ENCODE results near the gene SASH1. TPM values are rescaled to one million over a fixed set of nuclear protein-coding genes. Genes with fewer than 3 reads are reported as not detected.

The SASH1 gene
- total RNA-seq, 2 donors from 2014 or later = 0.49 to 0.52 TPM

- ATAC-seq (no peak), DNase-seq (ENCODE audit: low spot score in 2 of 2) (no peak)
- Mint-ChIP-seq H3K27ac (no peak overlapping the region), H3K9me3 (no peaks in the 10 kb centered on the region), H3K36me3 (no peaks in the 10 kb centered on the region)
Measured at GRCh38 chr6:148470606-148471465, 128.2 kb downstream of the SASH1 start.

GRCh38 chr6:148471624-148472159, 129.1 kb downstream of the SASH1 start:
- Mint-ChIP-seq H3K27ac (no peak overlapping the region), H3K9me3 (no peaks in the 10 kb centered on the region), H3K36me3 (no peaks in the 10 kb centered on the region)
- DNase-seq (ENCODE audit: low spot score in 2 of 2) (no peak), ATAC-seq (no peak)

DNA sequence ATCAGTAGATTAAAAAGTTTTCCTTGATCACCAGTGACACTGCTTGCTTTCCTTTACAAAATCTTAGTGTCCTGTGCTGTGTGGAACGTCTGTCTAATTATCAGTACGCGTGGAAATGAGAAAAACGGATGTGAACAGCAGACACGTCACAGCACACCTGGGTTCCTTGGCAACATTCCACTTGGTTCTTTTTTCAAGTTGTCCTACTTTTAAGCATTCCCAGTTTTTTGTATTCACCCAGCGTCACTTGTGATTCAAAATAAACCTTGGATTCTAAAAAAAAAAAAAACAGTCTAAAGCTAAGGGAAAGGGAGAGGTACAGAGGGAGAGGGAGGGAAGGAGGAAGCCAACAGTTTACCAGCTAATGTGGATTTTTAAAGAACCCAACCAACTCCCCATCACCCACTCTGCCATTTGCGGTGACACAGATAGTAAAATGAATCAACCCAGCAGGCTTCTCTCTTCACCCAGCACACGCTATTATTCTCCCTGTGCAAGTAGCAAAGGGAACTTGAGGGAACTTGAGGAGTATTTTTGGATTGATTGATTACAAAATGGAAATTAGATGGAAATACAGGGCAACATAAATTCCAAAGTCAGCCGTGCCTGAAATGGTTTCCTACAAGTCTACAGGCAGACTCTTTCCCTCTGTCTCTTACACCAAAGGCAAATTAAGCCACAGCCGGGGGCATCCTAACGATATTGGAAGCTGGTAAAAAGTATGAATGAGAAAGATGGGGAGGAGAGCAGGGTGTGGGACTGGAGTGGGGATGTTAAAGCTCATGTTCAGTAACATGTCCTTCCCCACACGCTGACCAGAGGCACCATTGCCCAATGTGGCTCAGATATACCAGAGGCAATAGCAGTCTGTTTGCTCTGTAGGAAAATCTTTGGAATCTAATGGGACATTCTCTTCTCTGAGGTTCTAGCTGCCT, 129.8 kb downstream of the SASH1 start:
- ATAC-seq = no peak
- Mint-ChIP-seq H3K36me3 (no peaks in the 10 kb centered on the region), H3K27ac (no peak overlapping the region), H3K9me3 (no peaks in the 10 kb centered on the region)
- DNase-seq (ENCODE audit: low spot score in 2 of 2) = no peak

DNA sequence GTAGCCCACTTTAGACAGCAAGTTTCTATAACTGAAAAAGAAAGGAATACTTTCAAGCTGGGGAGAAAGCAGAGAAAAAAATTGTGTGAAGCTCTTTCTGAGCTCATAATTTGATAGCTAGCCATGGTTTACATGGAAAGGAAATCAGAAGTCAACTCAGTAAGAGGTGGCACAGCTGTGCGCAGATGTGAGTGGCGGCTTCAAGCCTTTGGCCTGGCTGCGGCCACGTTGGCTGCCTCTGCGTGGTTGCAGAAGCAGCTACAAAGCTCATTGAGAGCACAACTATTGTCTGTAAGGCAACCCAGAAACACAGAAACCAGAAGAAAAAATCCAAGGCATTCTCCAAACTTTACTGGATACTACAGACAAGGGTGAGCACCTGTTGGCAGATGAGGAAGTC, 136.9 kb downstream of the SASH1 start:
- Mint-ChIP-seq H3K36me3 (no peaks in the 10 kb centered on the region), H3K27ac (no peak overlapping the region), H3K9me3 (no peaks in the 10 kb centered on the region)
- ATAC-seq = no peak
- no peak for DNase-seq (ENCODE audit: low spot score in 2 of 2)

DNA sequence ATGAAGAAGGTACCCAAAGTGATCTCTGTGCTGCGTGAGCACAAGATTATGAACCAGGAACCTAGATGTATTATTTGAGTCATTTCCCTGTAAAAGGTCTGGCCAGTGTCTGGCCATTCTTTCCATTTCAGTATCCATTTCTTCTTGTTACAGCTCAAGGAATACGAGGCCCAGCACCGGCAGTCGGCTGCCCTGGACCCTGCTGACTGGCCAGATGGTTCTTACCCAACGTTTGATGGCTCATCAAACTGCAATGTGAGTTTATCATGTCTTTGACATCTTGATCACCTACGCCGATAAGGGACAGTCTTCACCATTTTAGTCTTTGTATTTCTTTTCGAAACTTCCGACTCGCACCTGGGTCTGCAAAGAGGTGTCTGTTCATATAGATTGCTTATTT, 144.8 kb downstream of the SASH1 start:
- no peaks in the 10 kb centered on the region for H3K36me3 Mint-ChIP-seq
- ATAC-seq (no peak), DNase-seq (ENCODE audit: low spot score in 2 of 2) (no peak)
- no peaks in the 10 kb centered on the region for H3K9me3 Mint-ChIP-seq
- no peak overlapping the region for H3K27ac Mint-ChIP-seq

DNA sequence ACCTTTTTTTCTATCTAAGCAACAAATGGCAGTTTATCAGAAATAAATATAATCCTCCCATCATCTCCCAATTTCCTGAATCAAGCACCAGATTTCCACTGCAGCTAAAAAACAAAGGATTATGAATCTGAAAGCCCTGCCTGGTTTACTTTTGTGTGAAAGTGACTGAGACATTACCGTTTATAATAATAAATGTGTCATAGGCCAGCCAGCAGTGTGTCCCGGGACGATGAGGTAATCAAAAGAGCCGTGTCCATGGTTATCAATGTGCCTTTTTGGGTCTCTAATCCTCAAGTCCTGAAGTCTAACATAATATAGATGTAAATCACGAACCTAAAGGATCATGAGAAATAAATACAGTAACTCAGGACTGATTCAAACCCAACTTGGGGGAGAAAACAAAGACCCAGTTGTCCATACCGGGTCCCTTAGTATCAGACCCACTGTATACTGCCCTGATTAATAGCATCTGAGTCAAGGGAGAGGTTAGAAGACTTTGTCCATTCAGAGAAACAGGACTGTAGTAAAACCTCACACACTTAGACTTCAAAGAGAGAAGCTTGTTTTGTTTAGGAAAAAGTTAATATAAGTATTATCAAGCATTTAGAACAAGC, 149.1 kb downstream of the SASH1 start:
- no peak for DNase-seq (ENCODE audit: low spot score in 2 of 2)
- no peak for ATAC-seq
- Mint-ChIP-seq H3K36me3 (no peaks in the 10 kb centered on the region), H3K9me3 (no peaks in the 10 kb centered on the region), H3K27ac (no peak overlapping the region)

DNA sequence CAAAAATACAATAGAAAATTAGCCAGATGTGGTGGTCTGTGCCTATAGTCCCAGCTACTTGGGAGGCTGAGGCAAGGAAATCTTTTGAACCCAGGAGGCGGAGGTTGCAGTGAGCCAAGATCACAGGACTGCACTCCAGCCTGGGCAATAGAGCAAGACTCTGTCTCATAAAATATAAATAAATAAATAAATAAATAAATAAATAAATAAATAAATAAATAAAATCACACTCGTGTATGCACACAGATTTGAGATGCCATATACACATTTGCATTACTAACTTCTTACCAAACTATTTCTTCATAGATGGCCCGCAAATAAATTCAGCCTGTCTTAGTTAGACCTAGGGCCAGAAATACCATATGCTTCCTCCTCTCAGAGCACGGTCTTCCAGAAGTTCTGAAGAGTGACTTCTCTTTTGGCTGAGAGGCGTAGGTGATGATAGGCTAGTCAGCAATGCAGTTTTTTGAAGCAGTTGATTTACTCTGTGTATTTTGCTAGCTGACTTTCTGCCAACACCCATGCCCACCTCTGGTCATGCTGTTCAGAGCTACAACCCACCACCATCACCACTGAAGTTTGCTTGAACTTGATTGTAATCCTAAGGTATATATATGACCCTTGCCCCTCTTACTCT, 150.1 kb downstream of the SASH1 start:
- no peak overlapping the region for H3K27ac Mint-ChIP-seq
- ATAC-seq (no peak), DNase-seq (ENCODE audit: low spot score in 2 of 2) (no peak)
- H3K9me3 Mint-ChIP-seq = no peaks in the 10 kb centered on the region
- H3K36me3 Mint-ChIP-seq = no peaks in the 10 kb centered on the region

- ATAC-seq = no peak
- DNase-seq (ENCODE audit: low spot score in 2 of 2) = no peak
- no peak overlapping the region for H3K27ac Mint-ChIP-seq
- H3K36me3 Mint-ChIP-seq = no peaks in the 10 kb centered on the region
- no peaks in the 10 kb centered on the region for H3K9me3 Mint-ChIP-seq
Measured at GRCh38 chr6:148493424-148493823, 150.8 kb downstream of the SASH1 start.

- no peak overlapping the region for H3K27ac Mint-ChIP-seq
- no peaks in the 10 kb centered on the region for H3K9me3 Mint-ChIP-seq
- no peaks in the 10 kb centered on the region for H3K36me3 Mint-ChIP-seq
- DNase-seq (ENCODE audit: low spot score in 2 of 2) (no peak), ATAC-seq (no peak)
Measured at GRCh38 chr6:148494226-148494625, 151.6 kb downstream of the SASH1 start.

DNA sequence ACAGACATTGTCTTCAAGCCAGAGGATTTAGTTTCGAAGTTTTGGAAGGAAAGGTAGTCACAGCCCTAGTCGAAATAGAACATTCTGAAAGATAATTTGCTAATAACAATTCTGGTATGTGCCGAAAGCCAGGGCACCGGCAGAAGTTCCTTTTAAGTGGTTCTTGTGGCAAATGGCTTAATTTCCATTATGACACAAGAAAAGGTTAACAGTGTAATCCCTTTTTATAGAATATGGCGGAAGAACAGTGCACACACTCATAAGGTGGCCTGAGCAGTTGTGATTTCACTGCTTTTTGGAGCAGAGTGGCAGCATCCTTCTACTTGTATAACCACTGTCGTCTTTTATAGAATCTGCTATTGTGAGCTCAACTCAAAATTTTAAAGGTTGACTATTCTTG, 152.4 kb downstream of the SASH1 start:
- DNase-seq (ENCODE audit: low spot score in 2 of 2) (no peak), ATAC-seq (no peak)
- Mint-ChIP-seq H3K27ac (no peak overlapping the region), H3K9me3 (no peaks in the 10 kb centered on the region), H3K36me3 (no peaks in the 10 kb centered on the region)

DNA sequence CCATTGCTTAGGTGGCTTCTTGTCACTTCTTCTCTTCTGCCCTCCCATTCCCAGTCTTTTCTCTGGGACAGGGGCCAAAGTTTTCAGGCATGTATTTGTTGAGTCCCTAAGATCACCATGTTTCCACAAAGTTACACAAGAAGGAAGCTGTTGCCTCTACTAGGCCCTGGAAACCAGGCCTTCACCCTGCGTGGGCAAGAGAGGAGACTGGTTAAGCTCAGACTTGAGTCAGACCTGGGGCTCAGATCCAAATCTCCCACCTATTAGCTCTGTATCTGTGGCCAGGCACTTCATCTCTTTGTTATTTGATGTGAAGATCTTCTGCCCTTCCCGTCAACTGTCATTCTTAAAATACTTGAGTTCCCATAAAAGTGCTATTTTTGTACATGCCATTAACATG, 154.6 kb downstream of the SASH1 start:
- H3K36me3 Mint-ChIP-seq = no peaks in the 10 kb centered on the region
- DNase-seq (ENCODE audit: low spot score in 2 of 2) (no peak), ATAC-seq (no peak)
- no peak overlapping the region for H3K27ac Mint-ChIP-seq
- no peaks in the 10 kb centered on the region for H3K9me3 Mint-ChIP-seq

GRCh38 chr6:148497717-148498116, 155.1 kb downstream of the SASH1 start:
- no peak for ATAC-seq
- no peaks in the 10 kb centered on the region for H3K9me3 Mint-ChIP-seq
- no peak for DNase-seq (ENCODE audit: low spot score in 2 of 2)
- H3K36me3 Mint-ChIP-seq = no peaks in the 10 kb centered on the region
- no peak overlapping the region for H3K27ac Mint-ChIP-seq

DNA sequence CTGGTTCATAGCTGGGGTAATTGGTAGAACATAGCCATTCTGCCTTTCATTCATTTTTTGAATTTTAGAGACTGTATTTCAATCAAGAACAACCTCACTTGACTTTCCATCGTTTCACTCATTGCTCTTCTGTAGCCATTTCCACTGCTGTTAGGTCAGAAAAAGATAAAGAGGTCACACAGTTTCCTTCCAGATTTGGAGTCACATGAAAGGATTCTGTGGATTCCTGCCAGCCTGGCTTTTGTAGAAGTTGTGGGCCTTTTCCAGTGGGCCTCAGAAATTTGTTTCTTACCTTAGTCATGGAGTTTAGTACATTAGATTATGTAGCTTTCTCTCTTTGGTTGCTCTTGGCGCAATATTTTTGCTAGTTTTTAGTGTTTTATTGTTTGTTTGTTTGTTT, 157.8 kb downstream of the SASH1 start:
- DNase-seq (ENCODE audit: low spot score in 2 of 2) (no peak), ATAC-seq (no peak)
- H3K9me3 Mint-ChIP-seq = no peaks in the 10 kb centered on the region
- H3K27ac Mint-ChIP-seq = no peak overlapping the region
- H3K36me3 Mint-ChIP-seq = no peaks in the 10 kb centered on the region

- no peak for DNase-seq (ENCODE audit: low spot score in 2 of 2)
- H3K36me3 Mint-ChIP-seq = no peaks in the 10 kb centered on the region
- ATAC-seq = no peak
Measured at GRCh38 chr6:148501178-148501590, 158.5 kb downstream of the SASH1 start.

GRCh38 chr6:148502083-148502772, 159.6 kb downstream of the SASH1 start:
- no peak overlapping the region for H3K27ac Mint-ChIP-seq
- H3K9me3 Mint-ChIP-seq = no peaks in the 10 kb centered on the region
- no peaks in the 10 kb centered on the region for H3K36me3 Mint-ChIP-seq
- ATAC-seq = no peak
- DNase-seq (ENCODE audit: low spot score in 2 of 2) = no peak

More at GRCh38 chr6:148501178-148501590, 158.5 kb downstream of the SASH1 start:
- Mint-ChIP-seq H3K9me3 (no peaks in the 10 kb centered on the region), H3K27ac (no peak overlapping the region)

GRCh38 chr6:148502773-148503135, 160.1 kb downstream of the SASH1 start:
- Mint-ChIP-seq H3K36me3 (no peaks in the 10 kb centered on the region), H3K9me3 (no peaks in the 10 kb centered on the region), H3K27ac (no peak overlapping the region)
- ATAC-seq (no peak), DNase-seq (ENCODE audit: low spot score in 2 of 2) (no peak)
